NCI-H510A treated with DMSO at 0.1 percent for 48 hours (cell line): ENCODE measurements around the gene PRR33.

Experiments used
- DNase-seq: peaks from one replicate; lab custom pipeline; 2025; lab: John Stamatoyannopoulos, UW

The PRR33 gene

DNA sequence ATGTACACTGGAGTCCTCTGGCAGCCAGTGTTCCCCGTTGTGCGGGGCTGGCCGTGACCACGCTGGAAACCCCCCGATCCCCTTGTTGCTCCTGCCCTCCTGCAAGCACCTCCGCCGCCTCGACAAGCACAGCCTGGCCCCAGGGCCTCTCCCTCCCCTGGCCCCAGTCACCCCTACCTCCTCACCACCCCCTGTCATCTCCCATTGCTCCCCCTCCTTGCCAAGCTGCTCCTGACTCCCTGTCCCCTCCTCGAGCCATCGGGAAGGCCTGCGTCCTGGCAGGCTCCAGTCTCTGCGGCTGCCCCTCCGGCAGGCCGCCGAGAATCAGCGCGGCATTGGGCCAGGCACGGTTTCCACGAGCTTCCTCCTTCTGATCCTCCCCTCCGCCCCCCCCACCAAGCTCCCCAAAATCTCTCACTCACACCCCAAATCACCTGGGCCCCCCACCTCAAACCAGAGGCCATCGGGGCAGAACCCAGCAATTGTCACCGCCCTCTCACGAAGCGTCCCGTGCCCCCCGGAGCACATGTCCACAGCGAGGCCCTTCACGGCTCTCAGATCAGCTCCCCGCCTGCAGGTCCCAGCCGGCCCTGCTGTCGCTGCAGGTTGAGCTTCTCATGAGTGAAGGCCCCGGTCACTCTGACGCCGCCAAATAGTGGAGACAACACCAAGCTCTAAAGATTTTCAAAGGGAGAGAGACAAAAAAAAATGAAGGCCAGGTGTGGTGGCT lies 44.5 kb downstream of the PRR33 start:
- DNase-seq: no peak

DNA sequence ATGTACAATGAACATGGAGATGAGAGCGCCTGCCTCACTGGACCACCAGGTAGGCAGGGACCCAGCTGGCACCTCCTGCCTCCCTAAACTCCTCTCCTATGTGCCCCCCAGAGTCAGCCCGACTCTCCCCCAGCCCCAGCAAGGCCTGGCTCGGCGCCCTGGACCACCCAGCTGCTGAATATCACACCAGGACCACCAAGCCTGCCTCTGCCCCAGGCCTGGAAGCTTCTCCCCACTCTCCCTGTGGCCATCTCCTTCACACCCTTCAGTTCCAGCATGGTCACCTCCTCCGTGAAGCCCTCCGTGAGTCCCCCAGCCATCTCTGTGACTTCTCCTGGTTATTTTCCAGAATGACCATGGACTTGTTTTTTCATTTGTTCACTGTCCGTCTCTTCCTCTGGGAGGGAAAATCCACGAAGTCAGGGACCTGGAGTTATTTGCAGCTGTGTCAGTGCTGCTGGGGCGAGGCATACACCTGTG lies 45.2 kb downstream of the PRR33 start:
- DNase-seq: no peak

DNA sequence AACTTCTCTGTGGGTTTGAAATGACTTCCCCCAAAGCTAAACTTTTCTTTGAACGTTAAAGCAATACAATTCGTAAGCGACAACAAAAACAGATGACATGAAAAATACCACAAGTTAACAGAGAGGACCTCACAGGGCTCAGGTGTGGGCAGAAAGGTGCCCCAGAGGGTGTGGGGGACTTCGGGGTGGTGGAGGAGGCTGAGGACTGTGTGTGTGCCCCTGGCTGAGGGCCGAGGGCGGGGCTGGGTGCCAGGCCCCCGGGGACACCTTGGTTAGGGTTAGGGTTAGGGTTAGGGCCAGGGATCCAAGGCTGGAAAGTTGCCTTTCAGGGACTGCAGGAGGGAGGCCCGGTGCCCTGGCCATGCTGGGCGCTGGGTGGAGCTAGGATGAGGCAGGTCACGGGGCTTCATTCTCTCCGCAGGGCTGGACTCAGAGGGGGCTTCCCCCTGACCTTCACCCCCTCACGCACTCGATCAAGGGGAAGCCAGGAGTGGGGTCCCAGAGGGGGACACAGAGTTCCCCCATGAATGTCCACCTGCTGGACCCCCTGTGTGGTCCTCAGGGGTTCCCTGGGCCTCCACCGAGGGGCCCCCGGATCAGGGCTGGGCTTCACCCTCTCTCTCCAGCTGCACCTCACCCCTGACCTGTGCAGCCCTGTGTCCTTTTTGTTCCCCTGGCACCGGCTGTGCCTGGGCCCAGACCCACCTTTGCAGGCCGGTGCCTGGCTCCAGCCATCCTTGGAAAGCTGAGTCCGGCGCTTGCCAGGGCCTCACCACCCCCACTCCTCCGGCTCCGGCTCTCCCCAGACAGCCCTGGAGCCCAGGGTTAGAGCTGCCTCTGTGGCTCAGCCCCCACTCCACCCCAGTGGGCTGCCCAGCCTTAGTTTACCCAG lies 45.9 kb downstream of the PRR33 start:
- DNase-seq: no peak

DNA sequence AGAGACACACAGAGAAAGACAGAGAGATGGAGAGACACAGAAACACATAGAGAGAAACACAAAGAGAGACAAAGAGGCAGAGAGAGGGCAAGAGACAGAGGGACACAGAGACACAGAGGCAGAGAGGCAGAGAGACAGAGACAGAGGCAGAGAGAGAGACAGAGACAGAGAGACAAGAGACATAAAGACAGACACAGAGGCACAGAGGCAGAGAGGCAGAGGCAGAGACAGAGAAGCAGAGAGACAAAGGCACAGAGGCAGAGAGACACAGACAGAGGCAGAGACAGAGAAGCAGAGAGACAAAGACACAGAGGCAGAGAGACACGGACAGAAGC lies 46.6 kb downstream of the PRR33 start:
- DNase-seq: no peak

DNA sequence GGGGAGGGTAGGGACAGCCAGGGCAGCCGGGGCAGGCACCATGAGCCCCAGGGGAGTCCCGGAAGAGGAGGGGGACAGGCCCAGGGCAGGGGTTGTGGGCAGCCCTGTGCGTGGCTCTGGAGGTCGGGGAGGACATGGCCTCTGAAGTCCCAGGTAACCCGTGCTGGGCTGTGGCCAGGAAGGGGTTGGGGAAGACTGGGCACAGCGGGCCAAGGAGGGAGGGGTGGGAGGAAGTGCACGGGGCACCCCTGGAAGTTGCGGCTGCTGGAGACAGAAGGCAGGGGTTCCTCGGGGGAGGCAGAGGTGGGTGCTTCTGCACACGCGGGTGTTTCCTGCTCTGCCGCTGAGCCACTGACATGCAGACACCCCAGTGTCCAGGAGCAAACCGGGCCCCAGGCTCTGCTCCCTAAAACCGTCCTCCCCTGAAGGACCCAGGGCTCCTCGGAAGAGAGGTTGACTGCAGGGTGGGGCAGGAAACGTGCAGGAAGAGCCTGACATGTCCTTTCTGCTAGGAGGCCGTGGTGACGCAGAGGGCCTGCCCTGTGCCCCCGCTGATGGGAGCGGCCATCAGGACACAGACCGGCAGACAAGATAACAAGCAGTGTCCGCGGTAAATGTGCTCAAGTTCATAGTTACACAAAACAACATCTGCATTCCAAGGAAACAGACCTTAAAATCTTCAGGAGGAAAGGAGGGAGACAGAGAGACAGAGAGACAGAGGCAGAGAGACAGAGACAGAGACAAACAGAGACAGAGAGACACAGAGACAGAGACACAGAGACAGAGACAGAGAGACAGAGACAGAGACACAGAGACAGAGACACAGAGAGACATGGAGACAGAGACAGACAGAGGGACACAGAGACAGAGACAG lies 47.2 kb downstream of the PRR33 start:
- DNase-seq: no peak

DNA sequence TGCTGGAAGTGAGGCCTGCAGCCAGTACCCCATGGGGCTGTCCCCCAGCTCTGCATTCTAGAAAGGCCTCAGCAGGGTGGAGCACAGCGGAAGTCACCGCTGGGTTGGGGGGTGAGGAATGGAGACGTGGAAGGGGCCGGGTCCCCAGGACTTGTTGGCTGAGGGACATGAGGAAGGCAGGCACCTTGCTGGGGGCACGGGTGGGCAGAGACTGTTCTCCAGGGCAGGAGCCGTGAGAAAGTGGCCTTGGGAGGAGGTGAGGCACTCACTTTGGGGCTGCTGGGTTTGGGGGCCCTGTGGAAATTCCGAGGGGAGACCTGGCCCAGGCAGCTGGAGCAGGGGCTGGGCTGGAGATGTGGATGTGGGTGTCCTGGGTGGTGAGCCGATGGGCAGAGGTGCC lies 47.9 kb downstream of the PRR33 start:
- DNase-seq: no peak

DNA sequence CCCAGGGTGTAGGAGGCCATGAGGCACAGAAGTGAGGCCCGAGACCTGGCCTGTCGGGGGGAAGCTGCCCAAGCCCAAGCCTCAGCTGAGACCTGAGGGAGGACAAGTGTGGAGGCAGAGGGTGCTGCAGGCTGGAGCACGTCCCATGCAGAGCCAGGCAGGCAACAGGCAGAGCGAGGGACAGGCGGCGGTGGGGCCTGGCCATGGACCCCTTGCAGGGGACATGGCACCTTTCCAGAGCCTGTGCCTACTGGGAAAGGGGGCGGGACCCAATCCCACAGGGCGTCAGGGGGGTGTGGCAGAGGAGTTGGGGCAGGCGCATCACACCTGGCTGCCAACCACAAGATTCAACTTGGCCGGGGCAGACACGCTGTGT lies 48.6 kb downstream of the PRR33 start:
- DNase-seq: no peak

DNA sequence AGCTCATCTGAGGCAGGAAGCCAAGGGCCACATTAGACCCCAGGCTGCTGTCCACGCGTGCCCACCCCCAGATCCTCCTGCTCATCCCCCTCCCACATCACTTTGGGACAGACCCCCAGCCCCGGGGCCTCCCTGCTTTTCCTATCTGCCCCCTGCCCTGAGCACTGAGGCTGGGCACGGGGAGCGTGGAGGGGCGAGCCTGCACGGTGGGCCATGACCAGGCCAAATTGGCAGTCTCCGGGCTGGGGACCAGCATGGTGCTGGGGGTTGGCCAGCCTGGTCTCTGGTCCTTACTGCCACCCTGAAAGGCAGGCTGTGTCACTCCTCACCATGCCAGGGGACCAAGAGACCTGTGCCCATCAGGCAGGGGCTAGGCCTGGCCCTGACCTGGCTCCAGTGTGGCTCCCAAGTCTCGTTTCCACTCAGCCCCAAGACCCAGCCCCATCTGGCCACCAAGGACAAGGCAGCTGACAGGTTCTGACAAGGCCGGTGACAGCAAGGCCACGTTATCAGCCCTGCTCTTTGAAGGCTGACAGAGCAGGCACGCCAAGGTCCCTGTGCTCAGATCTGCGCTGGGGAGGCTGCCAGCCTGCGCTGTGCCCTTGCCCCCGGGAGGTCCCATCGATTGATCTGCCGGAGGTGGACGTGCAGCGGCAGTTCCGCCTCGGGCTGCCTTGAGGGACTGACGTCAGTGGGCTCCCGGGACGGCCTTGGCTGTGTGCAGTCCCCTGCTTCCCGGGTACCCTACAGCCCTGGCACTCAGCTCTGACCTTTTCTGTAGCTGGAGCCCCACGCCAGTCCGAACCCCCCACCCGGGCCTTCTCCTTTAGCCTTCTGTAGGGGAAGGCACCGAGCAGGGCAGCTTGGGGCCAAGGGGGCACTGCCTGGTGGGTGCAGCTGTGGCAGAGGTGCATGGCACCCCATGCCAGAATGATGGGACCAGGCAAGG lies 49.3 kb downstream of the PRR33 start:
- DNase-seq: no peak

DNA sequence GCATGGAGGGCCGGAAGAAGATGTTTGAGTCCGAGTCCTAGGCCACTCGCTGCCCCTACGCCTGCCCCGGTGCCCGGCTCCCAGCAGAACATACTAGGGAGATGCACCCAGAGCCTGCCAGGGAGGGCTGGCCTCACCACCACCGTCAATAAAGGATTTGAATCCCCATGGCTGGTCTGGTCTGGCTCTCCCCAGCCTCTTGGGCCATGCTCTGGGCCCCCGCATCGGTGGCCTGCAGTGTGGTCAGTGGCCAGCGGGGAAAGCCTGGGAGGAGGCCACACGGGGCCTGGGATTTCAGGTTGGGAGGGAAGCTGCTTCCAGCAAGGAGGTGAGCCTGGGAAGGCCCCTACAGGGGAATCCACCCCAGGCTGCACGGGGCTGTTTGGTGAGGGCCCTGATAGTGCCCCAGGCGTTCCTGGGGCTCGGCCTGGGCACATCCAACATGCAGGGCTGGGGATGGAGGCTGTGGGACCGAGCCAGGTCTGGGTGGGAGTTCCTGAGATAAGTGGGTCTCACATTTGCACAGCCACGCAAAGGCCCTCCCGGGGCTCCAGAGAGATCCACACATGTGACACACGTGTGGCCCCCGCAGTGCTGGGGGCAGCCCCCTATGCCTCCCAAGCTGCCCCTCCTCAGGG lies 50.1 kb downstream of the PRR33 start:
- no peak for DNase-seq

DNA sequence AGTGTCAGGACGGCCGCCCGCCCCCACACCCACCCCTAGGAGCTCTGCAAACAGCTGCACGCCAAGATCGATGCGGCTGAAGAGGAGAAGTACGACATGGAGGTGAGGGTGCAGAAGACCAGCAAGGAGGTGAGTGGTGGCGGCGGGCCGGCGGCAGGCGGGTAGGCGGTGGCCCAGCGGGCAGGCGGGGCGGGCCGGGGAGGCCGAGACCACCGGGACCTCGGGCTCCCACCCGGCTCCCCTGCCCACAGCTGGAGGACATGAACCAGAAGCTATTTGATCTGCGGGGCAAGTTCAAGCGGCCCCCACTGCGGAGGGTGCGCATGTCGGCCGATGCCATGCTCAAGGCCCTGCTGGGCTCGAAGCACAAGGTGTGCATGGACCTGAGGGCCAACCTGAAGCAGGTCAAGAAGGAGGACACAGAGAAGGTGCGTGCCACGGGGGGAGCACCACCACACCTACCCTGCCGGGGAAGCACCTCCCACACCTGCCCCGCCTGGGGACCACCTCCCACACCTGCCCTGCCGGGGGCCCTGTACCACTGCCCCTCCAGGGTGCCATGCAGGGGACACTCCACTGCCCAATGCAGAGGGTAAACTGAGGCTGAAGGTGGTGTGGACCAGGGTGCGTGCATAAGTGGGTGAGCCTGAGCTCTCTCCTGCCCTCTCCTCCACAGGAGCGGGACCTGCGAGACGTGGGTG lies 50.8 kb downstream of the PRR33 start:
- no peak for DNase-seq

DNA sequence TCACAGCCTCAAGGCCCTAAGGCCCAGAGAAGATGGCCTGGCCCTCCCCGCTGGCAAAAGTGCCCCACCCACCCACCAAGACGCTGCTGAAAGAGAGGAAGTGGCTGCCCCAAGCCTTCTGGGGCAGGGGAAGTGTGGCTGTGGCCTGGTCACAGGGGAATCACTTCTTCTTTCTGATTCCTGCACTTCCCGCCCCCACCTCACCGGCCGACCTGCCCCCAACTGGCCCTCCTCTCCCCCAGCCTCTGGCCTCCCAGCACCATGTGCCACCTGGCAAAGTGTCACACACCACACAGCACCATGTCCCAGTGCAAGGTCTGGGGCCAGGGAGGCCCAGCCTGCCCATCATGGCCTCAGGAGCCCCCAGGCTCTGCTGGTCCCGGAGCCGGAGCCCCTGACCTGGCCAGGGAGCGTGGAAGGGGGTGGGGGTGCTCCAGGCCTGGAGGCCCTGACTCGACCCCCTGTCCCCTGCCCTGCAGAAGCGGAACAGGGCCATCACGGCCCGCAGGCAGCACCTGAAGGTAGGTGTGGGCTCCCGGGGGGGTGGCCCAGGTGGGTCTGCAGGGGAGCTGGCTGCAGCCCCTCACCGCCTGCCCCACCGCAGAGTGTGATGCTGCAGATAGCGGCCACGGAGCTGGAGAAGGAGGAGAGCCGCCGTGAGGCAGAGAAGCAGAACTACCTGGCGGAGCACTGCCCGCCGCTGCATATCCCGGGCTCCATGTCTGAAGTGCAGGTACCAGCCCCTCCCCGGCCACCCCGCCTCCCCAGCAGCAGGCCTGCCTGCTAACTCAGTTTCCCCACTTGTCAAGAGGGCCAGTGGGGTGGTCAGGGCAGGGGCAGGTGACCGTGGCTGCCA lies 51.5 kb downstream of the PRR33 start:
- DNase-seq: no peak

DNA sequence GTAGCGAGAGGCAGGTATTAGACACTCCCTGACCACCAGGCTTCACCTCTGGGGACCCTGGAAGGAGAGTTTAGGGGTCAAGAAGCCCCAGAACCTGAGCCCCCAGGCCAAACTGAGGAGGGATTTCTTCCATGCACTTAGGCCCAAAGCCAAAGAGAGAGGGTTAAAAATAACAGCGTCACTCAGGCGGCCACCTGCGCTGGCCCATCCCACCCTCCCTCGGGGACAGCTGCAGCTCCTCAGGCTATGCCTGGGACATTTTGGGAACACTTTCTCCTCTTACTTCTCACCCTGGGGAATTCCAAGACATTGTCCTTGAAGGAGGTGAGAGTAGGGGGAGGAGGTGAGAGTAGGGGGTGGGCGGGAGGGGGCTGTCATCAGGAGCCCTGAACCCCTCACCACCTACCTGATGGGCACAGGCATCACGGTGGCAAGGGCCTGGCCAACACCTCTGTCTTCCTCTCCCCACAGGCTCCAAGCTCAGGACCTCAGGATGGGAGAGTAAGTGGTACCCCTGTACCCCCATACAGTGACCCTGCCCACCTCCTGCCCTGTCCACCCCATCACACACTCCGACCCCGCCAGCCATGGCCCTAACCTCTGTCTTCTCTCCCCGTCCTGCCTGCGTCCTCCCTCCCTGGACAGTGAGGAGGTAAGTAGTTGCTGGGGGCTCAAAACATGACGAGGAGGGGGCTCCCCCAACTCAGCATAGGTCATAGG lies 52.3 kb downstream of the PRR33 start:
- DNase-seq: no peak

DNA sequence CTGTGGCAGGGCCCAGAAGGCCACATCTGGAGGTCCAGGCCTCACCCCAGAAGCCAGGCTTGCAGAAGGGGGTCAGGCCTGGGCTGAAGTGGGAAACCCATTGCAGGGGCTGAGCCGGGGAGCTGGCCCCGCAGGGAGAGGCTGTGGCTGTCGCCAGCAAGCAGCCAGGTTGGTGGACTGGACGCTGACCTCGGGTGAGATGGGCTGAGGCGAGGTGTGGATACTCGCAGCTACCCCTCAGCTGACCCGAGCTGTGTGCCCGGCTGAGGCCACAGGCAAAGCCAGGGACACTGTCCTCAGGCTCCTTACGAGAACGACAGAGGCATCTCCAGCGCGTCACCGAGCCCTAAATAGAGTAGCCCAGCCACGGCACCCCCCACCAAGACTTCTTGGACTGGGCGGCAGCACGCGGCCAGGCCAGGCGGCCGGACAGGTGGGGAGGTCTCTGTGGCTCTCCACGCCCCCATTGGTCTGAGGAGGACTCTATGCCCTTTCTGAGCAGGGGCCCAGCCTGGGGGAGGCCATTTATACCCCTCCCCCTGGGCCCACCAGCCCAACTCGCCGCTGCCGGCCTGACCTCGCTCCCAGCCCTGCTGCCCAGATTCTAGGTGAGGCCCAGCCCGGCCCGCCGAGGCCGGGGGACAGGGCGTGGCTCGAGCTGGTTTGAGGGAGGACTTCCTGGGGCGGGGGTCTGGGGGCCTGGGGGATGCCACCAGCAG lies 53.1 kb downstream of the PRR33 start, which contains the start of gene TNNI2:
Gene TNNI2 (plus strand): TSS at position 556 of the 719 bp plus-strand sequence. CDS start 716 bp downstream, outside the sequence.
- DNase-seq: no peak
